GM23248 (cell line): ENCODE measurements around the gene ALOX12B.

Source experiments
- EZH2 ChIP-seq: fragments of 200-600 bp; sonication (generic); IDR thresholded peaks from 2 replicates; pipeline ENCODE4 v1.6.1; 2018; ENCODE audit warnings: antibody characterized with exemption, mild to moderate bottlenecking; ENCODE audit not compliant: insufficient read depth, poor library complexity, severe bottlenecking
- EZH2phosphoT487 ChIP-seq: fragments of 200-600 bp; sonication (generic); IDR thresholded peaks from 2 replicates; pipeline ENCODE4 v1.6.1; 2018; ENCODE audit warnings: antibody characterized with exemption, moderate library complexity, mild to moderate bottlenecking, low read depth; ENCODE audit not compliant: insufficient read depth

DNA sequence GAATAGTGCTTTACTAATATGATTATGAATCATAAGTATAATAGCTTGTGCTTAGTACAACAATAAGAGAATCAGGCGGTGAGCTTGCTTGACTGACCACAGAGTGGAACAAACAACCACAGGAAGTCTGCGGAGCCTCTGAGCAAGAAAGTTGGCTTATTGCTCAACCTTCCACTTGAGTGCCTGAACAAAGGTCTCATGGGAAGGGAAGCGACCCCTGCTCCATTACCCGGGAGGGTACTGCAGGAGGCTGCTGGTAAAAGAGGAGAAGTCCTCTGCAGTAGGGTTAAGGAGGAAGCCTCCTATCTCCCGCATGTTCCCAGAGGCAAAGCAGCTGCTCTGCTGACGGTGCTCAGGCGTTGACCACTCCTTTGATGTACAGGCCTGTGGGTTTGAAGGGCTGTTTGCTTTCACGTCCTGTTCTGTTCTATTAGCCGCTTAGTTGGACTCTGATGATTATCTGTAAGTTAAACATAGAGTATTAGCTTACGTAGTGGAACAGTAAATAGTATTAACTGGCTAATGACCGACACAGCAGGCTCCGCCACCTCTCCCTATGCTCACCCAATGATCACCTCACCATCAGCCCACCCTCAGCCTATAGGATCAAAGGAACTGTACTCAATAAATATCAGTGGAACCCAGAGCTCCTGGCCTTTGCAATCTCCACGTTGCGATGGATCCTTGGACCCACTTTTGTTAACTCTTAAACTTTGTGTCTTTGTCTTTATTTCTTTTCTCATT is 31.1 kb downstream of the ALOX12B start:
- TF ChIP-seq EZH2phosphoT487 (no peak), EZH2 (no peak)
